GM12892 (cell line): Measurements from ENCODE around the gene HCN4.

Experiments
- POLR2A ChIP-seq: IDR thresholded peaks from 2 replicates; pipeline ENCODE4 v1.6.1; 2011; ENCODE audit warnings: low read depth, low read length, control low read depth
- TAF1 ChIP-seq: IDR thresholded peaks from 2 replicates; pipeline ENCODE4 v1.6.1; 2011; ENCODE audit warnings: low read depth, mild to moderate bottlenecking, control low read depth, low read length, borderline replicate concordance

GRCh38 chr15:73335471-73335870, 33.3 kb downstream of the HCN4 start:
- TF ChIP-seq POLR2A (no peak), TAF1 (no peak)
